Lung (tissue), 12 donors: ENCODE results near the gene RWDD1. TPM values are rescaled to one million over a fixed set of nuclear protein-coding genes. Genes with fewer than 3 reads are reported as not detected.

Experiments used
- ATAC-seq: fragments of 200-7000 bp; cut with Tn5 transposase; one replicate; pipeline ENCODE4 v1.9.1; 2020; ENCODE audit warnings: moderate number of reproducible peaks; ENCODE audit not compliant: insufficient read depth, low FRiP score
- DNase-seq, 3 donors: peaks; one replicate each; pipeline ENCODE4 v3.0.0-alpha.2; 2013 to 2017
- H3K27ac ChIP-seq, 2 donors: one replicate each; pipeline ENCODE4 v1.5.1; 2013; ENCODE audit warnings: mild to moderate bottlenecking in 2 of 2, moderate library complexity in 2 of 2, control low read depth in 1 of 2, inconsistent platforms in 1 of 2, low read depth in 1 of 2, low read length in 1 of 2
- H3K27me3 ChIP-seq, 3 donors: one replicate each; pipeline ENCODE4 v1.5.1; 2013; ENCODE audit warnings: low read length in 2 of 3; ENCODE audit not compliant: control insufficient read depth in 3 of 3, insufficient read depth in 3 of 3
- H3K36me3 ChIP-seq, 4 donors: one replicate each; pipeline ENCODE4 v1.5.1; 2013; ENCODE audit warnings: low read length in 4 of 4, mild to moderate bottlenecking in 1 of 4, moderate library complexity in 1 of 4; ENCODE audit not compliant: control insufficient read depth in 4 of 4, insufficient read depth in 4 of 4
- H3K4me1 ChIP-seq, 5 donors: one replicate each; pipeline ENCODE4 v1.5.1; 2013; ENCODE audit warnings: low read length in 5 of 5, mild to moderate bottlenecking in 2 of 5, moderate library complexity in 1 of 5; ENCODE audit not compliant: control insufficient read depth in 5 of 5, insufficient read depth in 5 of 5
- H3K4me3 ChIP-seq: one replicate; pipeline ENCODE4 v1.5.1; 2013; ENCODE audit warnings: mild to moderate bottlenecking, control low read depth, moderate library complexity
- H3K9ac ChIP-seq, 2 donors: one replicate each; pipeline ENCODE4 v1.5.1; 2013; ENCODE audit warnings: low read length in 2 of 2, control low read depth in 1 of 2; ENCODE audit not compliant: insufficient read depth in 1 of 2
- H3K9me3 ChIP-seq, 4 donors: one replicate each; pipeline ENCODE4 v1.5.1; 2013; ENCODE audit warnings: low read length in 3 of 4, mild to moderate bottlenecking in 1 of 4, moderate library complexity in 1 of 4; ENCODE audit not compliant: control insufficient read depth in 4 of 4, insufficient read depth in 3 of 4
- WGBS, 2 donors: extraction: QIAGEN DNeasy Blood & Tissue Kit; methylation state at CpG; one replicate each; pipeline ENCODE4 v1.1.7; 2013; 5-methylcytosine and 5-hydroxymethylcytosine counted together
- polyA plus RNA-seq, 2 donors: library from polyadenylated mRNA; stranded (reverse); fragments of 200-250 nt; gene quantifications; one replicate each; pipeline ENCODE4 v1.2.1, GENCODE V29; 2013
- total RNA-seq, 2 donors: library from RNA; depleted of rRNA in 1 of 2; stranded (reverse); fragments of >200 nt in 1 of 2; gene quantifications; one replicate each; pipeline ENCODE4 v1.2.1, GENCODE V29; 2014 to 2021
- TF ChIP-seq, protein P1 (sequence below): IDR thresholded peaks from 2 replicates; pipeline ENCODE4 v1.5.1; 2012; ENCODE audit warnings: mild to moderate bottlenecking; ENCODE audit errors: control extremely low read depth, extremely low read depth
- donor health status: control.
- donor health status: control.
- donor health status: Bipolar disorder and iron deficiency.
- donor health status: healthy.
- donor health status: DM: yes; HTN: yes; CAD: no.

RWDD1 gene
- total and polyA plus RNA-seq, 4 donors = 27.2 to 66.9 (median 28.6) TPM

- Histone ChIP-seq H3K4me3 (no peak overlapping the region), H3K27me3 (no peaks in the 10 kb centered on the region), H3K27ac (no peak overlapping the region), H3K4me1 (peaks cover 0 to 10% (median 0%) of the 10 kb centered on the region in 5 donors), H3K36me3 (peaks cover 3 to 15% (median 7%) of the 10 kb centered on the region in 4 donors), H3K9me3 (no peaks in the 10 kb centered on the region), H3K9ac (no peak overlapping the region)
- ATAC-seq (no peak), DNase-seq (peak; percentile 47 to 70 (median 56))
- WGBS, 2 donors = 32 to 33% methylated on average over 5 of the region's 5 CpGs
- TF ChIP-seq, protein P1, sequence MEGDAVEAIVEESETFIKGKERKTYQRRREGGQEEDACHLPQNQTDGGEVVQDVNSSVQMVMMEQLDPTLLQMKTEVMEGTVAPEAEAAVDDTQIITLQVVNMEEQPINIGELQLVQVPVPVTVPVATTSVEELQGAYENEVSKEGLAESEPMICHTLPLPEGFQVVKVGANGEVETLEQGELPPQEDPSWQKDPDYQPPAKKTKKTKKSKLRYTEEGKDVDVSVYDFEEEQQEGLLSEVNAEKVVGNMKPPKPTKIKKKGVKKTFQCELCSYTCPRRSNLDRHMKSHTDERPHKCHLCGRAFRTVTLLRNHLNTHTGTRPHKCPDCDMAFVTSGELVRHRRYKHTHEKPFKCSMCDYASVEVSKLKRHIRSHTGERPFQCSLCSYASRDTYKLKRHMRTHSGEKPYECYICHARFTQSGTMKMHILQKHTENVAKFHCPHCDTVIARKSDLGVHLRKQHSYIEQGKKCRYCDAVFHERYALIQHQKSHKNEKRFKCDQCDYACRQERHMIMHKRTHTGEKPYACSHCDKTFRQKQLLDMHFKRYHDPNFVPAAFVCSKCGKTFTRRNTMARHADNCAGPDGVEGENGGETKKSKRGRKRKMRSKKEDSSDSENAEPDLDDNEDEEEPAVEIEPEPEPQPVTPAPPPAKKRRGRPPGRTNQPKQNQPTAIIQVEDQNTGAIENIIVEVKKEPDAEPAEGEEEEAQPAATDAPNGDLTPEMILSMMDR = no peak
Measured at GRCh38 chr6:116631379-116631990, 60.2 kb downstream of the RWDD1 start.

GRCh38 chr6:116633685-116634084 lies 62.4 kb downstream of the RWDD1 start:
- Histone ChIP-seq H3K27ac (no peak overlapping the region), H3K4me3 (no peak overlapping the region), H3K4me1 (peaks cover 0 to 10% (median 0%) of the 10 kb centered on the region in 5 donors), H3K9ac (no peak overlapping the region), H3K27me3 (no peaks in the 10 kb centered on the region), H3K9me3 (no peaks in the 10 kb centered on the region), H3K36me3 (peaks cover 3 to 17% (median 7%) of the 10 kb centered on the region in 4 donors)
- no peak for ATAC-seq
- WGBS, 2 donors = 80 to 87% methylated on average over 2 of the region's 2 CpGs
- TF ChIP-seq, protein P1 = no peak
- DNase-seq = no peak

Other genes with a start within 250 kb of the RWDD1 start
- 10 to 100 TPM; 44.5 to 46.9 TPM for gene DSE, start 200.6 kb upstream of the RWDD1 start, total RNA-seq
- gene DSE, start 200.6 kb upstream of the RWDD1 start, polyA plus RNA-seq = 10 to 100 TPM in 1 of 2 donors, 1 to 10 TPM in 1; 5.4 to 40.3 TPM
- 1 to 10 TPM; 2.1 to 6.0 TPM for gene CALHM6, start 110.1 kb upstream of the RWDD1 start, total RNA-seq
- gene CALHM6, start 110.1 kb upstream of the RWDD1 start, polyA plus RNA-seq = 10 to 100 TPM in 1 of 2 donors, 1 to 10 TPM in 1; 9.2 to 20.8 TPM
- 1 to 10 TPM; 1.3 to 3.0 TPM for gene CALHM5, start 59.9 kb upstream of the RWDD1 start, total RNA-seq
- under 1 TPM; 0.41 to 0.69 TPM for gene CALHM5, start 59.9 kb upstream of the RWDD1 start, polyA plus RNA-seq
- gene TRAPPC3L, start 25.8 kb upstream of the RWDD1 start, total RNA-seq = under 1 TPM; 0.25 to 0.28 TPM
- gene TRAPPC3L, start 25.8 kb upstream of the RWDD1 start, polyA plus RNA-seq = under 1 TPM in 1 of 2 donors, not detected in 1; 0.07 TPM
- gene CALHM4, start 17.8 kb upstream of the RWDD1 start, total RNA-seq = not detected
- gene CALHM4, start 17.8 kb upstream of the RWDD1 start, polyA plus RNA-seq = not detected
- 10 to 100 TPM; 20.6 to 46.1 TPM for gene RSPH4A, start 45.0 kb downstream of the RWDD1 start, total RNA-seq
- gene RSPH4A, start 45.0 kb downstream of the RWDD1 start, polyA plus RNA-seq = 1 to 10 TPM; 5.4 to 9.0 TPM
- 10 to 100 TPM in 1 of 2 donors, 1 to 10 TPM in 1; 8.3 to 23.5 TPM for gene ZUP1, start 97.3 kb downstream of the RWDD1 start, total RNA-seq
- gene ZUP1, start 97.3 kb downstream of the RWDD1 start, polyA plus RNA-seq = 10 to 100 TPM in 1 of 2 donors, 1 to 10 TPM in 1; 6.4 to 17.0 TPM
- 10 to 100 TPM; 11.2 to 34.3 TPM for gene KPNA5, start 109.7 kb downstream of the RWDD1 start, total RNA-seq
- 1 to 10 TPM; 2.2 to 3.4 TPM for gene KPNA5, start 109.7 kb downstream of the RWDD1 start, polyA plus RNA-seq
- gene FAM162B, start 194.2 kb downstream of the RWDD1 start, total RNA-seq = 10 to 100 TPM in 1 of 2 donors, 1 to 10 TPM in 1; 4.7 to 64.4 TPM
- gene FAM162B, start 194.2 kb downstream of the RWDD1 start, polyA plus RNA-seq = 1 to 10 TPM; 3.9 to 5.1 TPM